Progenitor cell of endocrine pancreas (in vitro differentiated cells): ENCODE measurements around the gene ARHGAP26. TPM values are rescaled to one million over a fixed set of nuclear protein-coding genes. Genes with fewer than 3 reads are reported as not detected.

Experiments
- DNase-seq: peaks from one replicate; pipeline ENCODE4 v3.0.0; 2021; ENCODE audit warnings: low spot score; ENCODE audit not compliant: unreplicated experiment
- H3K27ac Mint-ChIP-seq: 2 replicates; pipeline ENCODE4 v1.8.0; 2021; ENCODE audit warnings: mild to moderate bottlenecking, moderate library complexity, mixed read lengths
- H3K27me3 Mint-ChIP-seq: 2 replicates; pipeline ENCODE4 v1.8.0; 2021; ENCODE audit warnings: mixed read lengths
- H3K36me3 Mint-ChIP-seq: 2 replicates; pipeline ENCODE4 v1.8.0; 2022; ENCODE audit warnings: mixed read lengths; ENCODE audit not compliant: insufficient read depth
- H3K4me1 Mint-ChIP-seq: 2 replicates; pipeline ENCODE4 v1.8.0; 2021; ENCODE audit warnings: low read depth, mixed read lengths
- H3K4me3 Mint-ChIP-seq: 2 replicates; pipeline ENCODE4 v1.8.0; 2021; ENCODE audit warnings: low read depth, mild to moderate bottlenecking, moderate library complexity, mixed read lengths
- H3K9me3 Mint-ChIP-seq: 2 replicates; pipeline ENCODE4 v1.8.0; 2021; ENCODE audit warnings: low read depth, mixed read lengths
- total RNA-seq: library from RNA; stranded (reverse); gene quantifications from 2 replicates; pipeline ENCODE4 v1.2.1, GENCODE V29; 2021
- TF ChIP-seq, protein P1 (sequence below): fragments of 200-600 bp; sonication (generic); IDR thresholded peaks from one replicate; pipeline ENCODE4 v1.5.0; 2021; ENCODE audit warnings: antibody characterized with exemption, mild to moderate bottlenecking; ENCODE audit not compliant: unreplicated experiment

ARHGAP26 gene
- total RNA-seq, 1 donor from 2014 or later: 21.3 TPM

DNA sequence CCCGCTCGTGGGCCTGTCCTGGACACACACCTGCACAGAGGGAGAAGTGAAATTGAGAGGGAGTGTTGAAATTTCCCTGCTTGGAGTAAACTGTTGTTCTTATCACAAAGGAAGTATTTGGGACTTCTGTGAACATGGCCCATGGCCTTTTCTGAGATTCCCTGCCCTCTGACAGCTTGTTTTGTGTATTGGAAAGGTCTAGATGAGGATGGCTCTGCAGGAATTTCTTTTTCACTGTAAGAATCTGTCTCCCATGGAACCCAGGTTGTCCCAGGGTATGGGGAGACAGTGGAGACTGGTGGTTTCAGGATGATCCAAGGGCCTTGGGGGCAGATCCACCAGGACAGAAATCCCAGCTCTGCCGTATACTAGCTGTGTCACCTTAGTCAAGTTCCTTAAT, 121.8 kb downstream of the ARHGAP26 start:
- Mint-ChIP-seq H3K4me3 (no peak overlapping the region), H3K27me3 (no peaks in the 10 kb centered on the region), H3K36me3 (no peaks in the 10 kb centered on the region), H3K4me1 (peaks cover 19% of the 10 kb centered on the region), H3K9me3 (no peaks in the 10 kb centered on the region), H3K27ac (no peak overlapping the region)
- DNase-seq: no peak
- TF ChIP-seq, protein P1, sequence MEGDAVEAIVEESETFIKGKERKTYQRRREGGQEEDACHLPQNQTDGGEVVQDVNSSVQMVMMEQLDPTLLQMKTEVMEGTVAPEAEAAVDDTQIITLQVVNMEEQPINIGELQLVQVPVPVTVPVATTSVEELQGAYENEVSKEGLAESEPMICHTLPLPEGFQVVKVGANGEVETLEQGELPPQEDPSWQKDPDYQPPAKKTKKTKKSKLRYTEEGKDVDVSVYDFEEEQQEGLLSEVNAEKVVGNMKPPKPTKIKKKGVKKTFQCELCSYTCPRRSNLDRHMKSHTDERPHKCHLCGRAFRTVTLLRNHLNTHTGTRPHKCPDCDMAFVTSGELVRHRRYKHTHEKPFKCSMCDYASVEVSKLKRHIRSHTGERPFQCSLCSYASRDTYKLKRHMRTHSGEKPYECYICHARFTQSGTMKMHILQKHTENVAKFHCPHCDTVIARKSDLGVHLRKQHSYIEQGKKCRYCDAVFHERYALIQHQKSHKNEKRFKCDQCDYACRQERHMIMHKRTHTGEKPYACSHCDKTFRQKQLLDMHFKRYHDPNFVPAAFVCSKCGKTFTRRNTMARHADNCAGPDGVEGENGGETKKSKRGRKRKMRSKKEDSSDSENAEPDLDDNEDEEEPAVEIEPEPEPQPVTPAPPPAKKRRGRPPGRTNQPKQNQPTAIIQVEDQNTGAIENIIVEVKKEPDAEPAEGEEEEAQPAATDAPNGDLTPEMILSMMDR: no peak

DNA sequence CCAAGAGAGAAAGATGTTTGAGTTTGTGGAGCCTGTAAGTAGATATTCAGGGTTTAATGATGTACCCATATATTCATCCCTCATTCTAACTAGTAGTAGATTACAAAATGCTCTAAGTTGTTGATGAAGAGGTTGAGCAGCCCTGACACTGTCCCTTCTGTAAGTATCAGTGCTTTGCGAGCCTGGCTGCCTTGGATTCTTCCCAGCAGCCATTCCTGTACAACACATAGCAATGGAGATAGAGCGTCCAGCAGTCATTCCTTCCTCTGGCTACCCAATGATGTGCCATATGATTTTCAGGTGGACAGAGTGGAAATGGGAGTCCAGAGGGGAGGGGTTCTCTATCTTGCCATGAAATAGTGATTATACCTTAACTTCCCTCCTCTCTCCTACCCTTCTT, 124.1 kb downstream of the ARHGAP26 start:
- Mint-ChIP-seq H3K27me3 (no peaks in the 10 kb centered on the region), H3K36me3 (no peaks in the 10 kb centered on the region), H3K4me3 (no peak overlapping the region), H3K27ac (no peak overlapping the region), H3K9me3 (no peaks in the 10 kb centered on the region), H3K4me1 (peaks cover 22% of the 10 kb centered on the region)
- no peak for DNase-seq
- TF ChIP-seq, protein P1: no peak

DNA sequence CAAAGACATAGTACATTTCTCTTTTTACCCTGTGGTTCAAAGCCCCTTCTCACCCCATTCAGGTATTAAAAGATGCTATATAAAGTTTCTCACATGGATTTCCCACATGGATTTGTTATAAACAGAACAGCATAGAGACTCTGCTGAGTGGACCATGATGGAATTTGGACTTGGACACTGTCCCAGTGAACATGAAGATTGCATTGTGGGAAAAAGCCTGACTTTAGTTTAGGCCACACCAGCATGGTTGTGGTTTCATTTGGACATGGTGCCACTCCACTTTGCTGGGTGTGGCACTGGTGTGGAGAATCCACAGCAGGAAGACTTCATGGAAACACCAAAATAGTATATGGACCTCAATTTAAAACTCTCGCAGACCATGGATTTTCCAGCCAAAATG, 124.6 kb downstream of the ARHGAP26 start:
- peaks cover 26% of the 10 kb centered on the region for H3K4me1 Mint-ChIP-seq
- H3K9me3 Mint-ChIP-seq: no peaks in the 10 kb centered on the region

DNA sequence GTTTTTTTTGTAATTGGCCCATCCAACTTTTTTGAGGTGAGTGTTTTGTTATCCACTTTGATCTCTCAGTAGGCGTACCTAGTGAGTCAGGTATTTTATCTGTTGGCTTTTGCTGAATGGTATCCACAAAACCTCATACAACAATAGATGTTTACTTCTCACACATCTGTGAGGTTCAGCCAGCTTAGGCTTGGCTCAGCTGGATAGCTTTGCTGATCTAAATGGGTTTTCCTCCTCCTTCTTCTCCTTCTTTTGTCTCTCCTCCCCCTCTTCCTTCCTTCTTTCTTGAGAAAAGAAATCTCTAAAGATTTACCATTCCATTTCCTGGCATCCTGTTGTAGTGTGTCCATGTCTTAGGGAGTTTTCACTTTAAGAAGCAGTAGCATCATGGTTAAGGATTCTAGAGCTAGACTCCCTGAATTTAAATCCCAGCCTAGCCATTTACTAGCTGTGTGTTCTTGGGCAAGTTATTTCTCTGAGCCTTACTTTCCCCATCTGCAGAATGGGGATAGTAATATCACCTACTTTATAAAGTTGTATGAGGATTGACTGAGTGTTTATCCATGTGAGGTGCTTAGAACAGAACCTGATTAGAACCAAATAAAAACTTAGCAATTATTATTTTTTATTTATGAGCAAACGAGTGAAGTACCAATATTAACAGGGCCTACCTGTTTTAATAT, 126.3 kb downstream of the ARHGAP26 start:
- TF ChIP-seq, protein P1: no peak
- Mint-ChIP-seq H3K27ac (peak overlapping the region; percentile 78), H3K9me3 (no peaks in the 10 kb centered on the region), H3K4me3 (no peak overlapping the region), H3K27me3 (no peaks in the 10 kb centered on the region), H3K36me3 (no peaks in the 10 kb centered on the region), H3K4me1 (peaks cover 39% of the 10 kb centered on the region)
- DNase-seq: no peak

More for the DNA sequence above, 124.6 kb downstream of the ARHGAP26 start:
- H3K36me3 Mint-ChIP-seq: no peaks in the 10 kb centered on the region
- H3K4me3 Mint-ChIP-seq: no peak overlapping the region
- H3K27ac Mint-ChIP-seq: no peak overlapping the region
- no peaks in the 10 kb centered on the region for H3K27me3 Mint-ChIP-seq
- DNase-seq: no peak
- TF ChIP-seq, protein P1: no peak

DNA sequence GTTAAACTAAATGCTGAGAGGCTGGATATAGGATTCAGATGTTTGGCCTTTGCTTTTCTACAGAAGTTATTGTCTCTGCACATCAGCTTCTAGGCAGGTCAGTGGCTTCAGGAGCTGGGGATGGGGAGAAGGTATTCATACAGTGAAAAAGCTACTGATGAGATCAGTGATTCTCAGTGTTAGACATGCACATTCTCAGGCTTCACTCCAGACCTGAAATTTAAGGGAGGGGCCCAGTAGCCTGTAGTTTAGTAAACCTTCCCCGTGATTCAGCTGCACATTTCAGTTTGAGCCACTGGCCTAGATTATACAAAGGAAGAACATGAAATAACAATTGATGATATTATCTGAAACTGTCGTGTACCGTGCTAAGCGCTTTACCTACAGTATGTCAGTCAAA, 127.2 kb downstream of the ARHGAP26 start:
- Mint-ChIP-seq H3K4me3 (no peak overlapping the region), H3K4me1 (peaks cover 48% of the 10 kb centered on the region), H3K36me3 (no peaks in the 10 kb centered on the region), H3K27ac (no peak overlapping the region), H3K9me3 (no peaks in the 10 kb centered on the region), H3K27me3 (no peaks in the 10 kb centered on the region)
- no peak for DNase-seq
- TF ChIP-seq, protein P1: no peak
